ENCODE data around the gene USP40. TPM values are rescaled to one million over a fixed set of nuclear protein-coding genes. Genes with fewer than 3 reads are reported as not detected.
A peak's percentile ranks its signal among the peaks of the same experiment; 100 is the strongest.

Gene USP40
- 10.8 TPM for polyA plus RNA-seq (2012; ENCODE audit: insufficient read length, low read depth)

GRCh38 chr2:233566141-233566956 lies at the start of gene USP40:
TSS of gene USP40 (minus strand) at chr2:233566782. CDS start at chr2:233565554, 1,228 bp downstream.
- peak; percentile 89 for TF ChIP-seq POLR2AphosphoS5 (IDR thresholded peaks at IDR 0.05; ENCODE audit: low read depth, low read length)
- no peak for TF ChIP-seq SIN3A (IDR thresholded peaks at IDR 0.05; ENCODE audit: borderline replicate concordance, insufficient read depth, low read length)
- TF ChIP-seq TAF1 (IDR thresholded peaks at IDR 0.05; ENCODE audit: borderline replicate concordance, insufficient read depth, low read length): peak; percentile 95
- peak in 1 of 2 experiments; percentile 22; a peak in 1 of 4 replicates for TF ChIP-seq REST (IDR thresholded peaks at IDR 0.05; ENCODE audit: insufficient read depth in 1 of 2, low read depth in 2 of 2, low read length in 2 of 2)

- TF ChIP-seq POLR2AphosphoS5 (IDR thresholded peaks at IDR 0.05; ENCODE audit: low read depth, low read length): no peak
- no peak for TF ChIP-seq TAF1 (IDR thresholded peaks at IDR 0.05; ENCODE audit: borderline replicate concordance, insufficient read depth, low read length)
- TF ChIP-seq SIN3A (IDR thresholded peaks at IDR 0.05; ENCODE audit: borderline replicate concordance, insufficient read depth, low read length): no peak
- TF ChIP-seq FOXP2 (optimal IDR thresholded peaks at IDR 0.05; ENCODE audit: borderline replicate concordance, extremely low read depth, extremely low read length, insufficient read depth): no peak
- no peak for TF ChIP-seq REST (IDR thresholded peaks at IDR 0.05; ENCODE audit: insufficient read depth in 1 of 2, low read depth in 2 of 2, low read length in 2 of 2)
These were observed 44.7 kb upstream of the USP40 start for GRCh38 chr2:233611284-233611683.

- no peak for TF ChIP-seq SIN3A (IDR thresholded peaks at IDR 0.05; ENCODE audit: borderline replicate concordance, insufficient read depth, low read length)
- TF ChIP-seq POLR2AphosphoS5 (IDR thresholded peaks at IDR 0.05; ENCODE audit: low read depth, low read length): no peak
- TF ChIP-seq REST (IDR thresholded peaks at IDR 0.05; ENCODE audit: insufficient read depth in 1 of 2, low read depth in 2 of 2, low read length in 2 of 2): no peak
- no peak for TF ChIP-seq TAF1 (IDR thresholded peaks at IDR 0.05; ENCODE audit: borderline replicate concordance, insufficient read depth, low read length)
- no peak for TF ChIP-seq FOXP2 (optimal IDR thresholded peaks at IDR 0.05; ENCODE audit: borderline replicate concordance, extremely low read depth, extremely low read length, insufficient read depth)
These were observed 39.1 kb upstream of the USP40 start for GRCh38 chr2:233605680-233606079.

GRCh38 chr2:233604826-233605225 lies 38.2 kb upstream of the USP40 start:
- TF ChIP-seq REST (IDR thresholded peaks at IDR 0.05; ENCODE audit: insufficient read depth in 1 of 2, low read depth in 2 of 2, low read length in 2 of 2) (no peak), POLR2AphosphoS5 (IDR thresholded peaks at IDR 0.05; ENCODE audit: low read depth, low read length) (no peak), FOXP2 (optimal IDR thresholded peaks at IDR 0.05; ENCODE audit: borderline replicate concordance, extremely low read depth, extremely low read length, insufficient read depth) (no peak), TAF1 (IDR thresholded peaks at IDR 0.05; ENCODE audit: borderline replicate concordance, insufficient read depth, low read length) (no peak), SIN3A (IDR thresholded peaks at IDR 0.05; ENCODE audit: borderline replicate concordance, insufficient read depth, low read length) (no peak)

Measured in PFSK-1 (cell line).